AG09319 (cell line): Measurements from ENCODE around the gene SEPTIN6.

Source experiments
- DNase-seq: peaks from one replicate; pipeline ENCODE4 v3.0.0-alpha.2; 2010; ENCODE audit warnings: low read depth; ENCODE audit errors: extremely low read depth
- CTCF ChIP-seq: IDR thresholded peaks from 2 replicates; pipeline ENCODE4 v1.5.1; 2011; ENCODE audit warnings: low read depth, mild to moderate bottlenecking, inconsistent platforms, low read length, moderate library complexity

The SEPTIN6 gene

GRCh38 chrX:119682019-119682989 lies 10.7 kb downstream of the SEPTIN6 start:
- TF ChIP-seq CTCF, result no peak
- DNase-seq, result no peak

- no peak for DNase-seq
- TF ChIP-seq CTCF, result no peak
These were observed 15.3 kb downstream of the SEPTIN6 start for GRCh38 chrX:119677654-119677981.

- no peak for TF ChIP-seq CTCF
- no peak for DNase-seq
These were observed 15.9 kb downstream of the SEPTIN6 start for GRCh38 chrX:119676949-119677653.

GRCh38 chrX:119673336-119673735 lies 19.6 kb downstream of the SEPTIN6 start:
- TF ChIP-seq CTCF, result no peak

GRCh38 chrX:119672426-119672825 lies 20.5 kb downstream of the SEPTIN6 start:
- no peak for DNase-seq
- no peak for TF ChIP-seq CTCF

More at GRCh38 chrX:119673336-119673735, 19.6 kb downstream of the SEPTIN6 start:
- DNase-seq, result no peak

GRCh38 chrX:119669424-119670037 lies 23.4 kb downstream of the SEPTIN6 start:
- no peak for DNase-seq
- no peak for TF ChIP-seq CTCF
